HTR-8/SVneo (cell line): ENCODE data around the gene TIPARP.
"Not testable (repeated sequence)": the region's sequence is repeated elsewhere in the genome, so short reads cannot be mapped to it uniquely, and the experiment has no call there.

ENCODE experiments used
- DNase-seq: peaks from one replicate; pipeline ENCODE4 v3.0.0; 2011; ENCODE audit warnings: low spot score, mixed read lengths; ENCODE audit not compliant: insufficient read length
- FAIRE-seq: peaks from 2 replicates; lab custom pipeline; 2011; peaks lifted over from hg19 to GRCh38; lab: Jason Lieb, UNC

The TIPARP gene

GRCh38 chr3:156704370-156705036, 30.1 kb downstream of the TIPARP start:
- no peak for FAIRE-seq
- no peak for DNase-seq

DNA sequence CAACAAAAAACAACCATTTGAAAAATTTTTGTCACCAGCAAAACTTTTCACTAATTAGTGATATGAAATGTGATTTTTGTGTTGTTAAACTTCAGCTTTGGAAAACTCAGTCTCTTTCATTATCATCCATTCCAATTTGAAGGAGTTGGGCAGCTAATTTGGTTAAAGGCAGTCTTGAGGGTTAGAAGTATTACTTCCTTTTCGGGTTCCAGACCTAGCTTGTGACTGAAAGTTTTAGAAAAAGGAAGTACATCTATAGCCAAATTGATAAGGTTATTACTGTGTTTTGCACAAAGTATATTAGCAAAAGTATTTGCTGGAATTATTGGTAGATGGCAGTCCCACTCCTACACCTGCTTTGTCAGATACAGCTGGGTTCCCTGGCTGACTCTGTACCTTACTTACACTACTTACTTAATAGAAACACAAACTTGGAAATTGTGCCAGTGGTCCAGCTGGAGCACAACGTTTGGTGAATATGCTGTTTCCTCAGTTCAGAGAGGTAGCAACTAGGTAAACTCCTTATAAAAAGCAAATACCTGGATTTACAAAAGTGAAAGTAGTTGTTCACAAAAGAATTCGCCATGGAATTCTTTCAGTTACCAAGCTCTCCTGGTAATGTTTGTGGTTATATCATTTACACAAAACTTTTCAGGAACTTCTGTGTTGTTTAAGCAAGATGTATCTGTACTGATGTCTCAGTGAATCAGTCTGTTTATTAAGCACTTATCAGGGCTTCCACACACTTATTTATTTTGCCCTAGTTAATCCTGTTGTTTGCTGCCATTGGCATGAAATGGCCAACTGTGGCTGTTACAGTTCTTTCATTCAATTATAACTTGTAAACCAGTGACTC, 31.6 kb downstream of the TIPARP start:
- FAIRE-seq (no peak), DNase-seq (no peak)

GRCh38 chr3:156707588-156707987, 33.2 kb downstream of the TIPARP start:
- DNase-seq (no peak), FAIRE-seq (no peak)

DNA sequence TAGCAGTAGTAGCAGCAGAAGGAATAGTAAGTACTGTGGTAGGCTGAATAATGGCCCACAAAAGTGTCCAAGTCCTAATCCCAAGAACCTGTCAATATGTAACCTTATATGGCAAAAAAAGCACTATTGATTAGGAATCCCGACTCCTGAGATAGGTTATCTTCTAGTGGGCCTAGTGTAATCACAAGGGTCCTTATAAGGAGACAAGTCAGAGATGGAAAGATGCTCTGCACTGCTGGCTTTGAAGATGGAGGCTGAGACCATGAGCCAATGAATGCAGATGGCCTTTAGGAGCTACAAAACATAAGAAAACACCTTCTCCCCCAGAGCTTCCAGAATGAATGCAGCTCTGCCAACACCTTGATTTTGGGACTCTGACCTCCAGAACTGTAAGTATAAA, 36.0 kb downstream of the TIPARP start:
- DNase-seq (no peak), FAIRE-seq (no peak)

GRCh38 chr3:156711113-156711512, 36.7 kb downstream of the TIPARP start:
- no peak for DNase-seq
- no peak for FAIRE-seq

GRCh38 chr3:156711944-156712343, 37.6 kb downstream of the TIPARP start:
- peak; percentile 71 for FAIRE-seq
- DNase-seq: not testable (repeated sequence)

DNA sequence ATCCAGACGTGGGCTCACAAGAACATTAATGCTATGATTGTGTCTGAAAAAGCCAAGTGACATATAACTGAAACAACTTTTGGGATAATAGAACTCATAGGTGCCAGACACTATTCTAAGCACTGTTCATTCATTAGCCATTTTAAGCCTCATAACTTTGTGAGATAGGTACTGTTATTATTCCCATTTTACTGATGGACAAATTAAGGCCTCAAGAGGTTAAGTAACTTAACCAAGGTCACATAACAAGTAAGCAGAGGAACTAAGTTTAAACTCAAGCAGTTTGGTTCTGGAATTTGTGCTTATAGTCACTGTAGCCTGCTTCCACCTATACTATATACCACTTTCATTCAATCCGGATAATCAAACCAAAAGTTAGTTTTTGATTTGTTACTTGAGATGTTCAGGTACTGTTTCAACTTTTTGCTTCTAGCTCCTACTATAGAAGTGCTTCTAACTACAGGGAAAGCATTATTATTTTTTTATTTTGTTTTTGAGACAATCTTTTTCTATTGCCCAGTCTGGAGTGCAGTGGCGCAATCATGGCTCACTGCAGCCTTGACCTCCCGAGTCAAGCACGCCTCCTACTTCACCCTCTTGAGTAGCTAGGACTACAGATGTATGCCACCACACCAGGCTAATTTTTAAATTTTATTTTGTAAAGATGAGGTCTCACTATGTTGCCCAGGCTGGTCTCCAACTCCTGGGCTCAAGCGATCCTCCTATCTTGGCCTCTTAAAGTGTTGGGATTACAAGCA, 41.9 kb downstream of the TIPARP start:
- FAIRE-seq (no peak), DNase-seq (no peak)

DNA sequence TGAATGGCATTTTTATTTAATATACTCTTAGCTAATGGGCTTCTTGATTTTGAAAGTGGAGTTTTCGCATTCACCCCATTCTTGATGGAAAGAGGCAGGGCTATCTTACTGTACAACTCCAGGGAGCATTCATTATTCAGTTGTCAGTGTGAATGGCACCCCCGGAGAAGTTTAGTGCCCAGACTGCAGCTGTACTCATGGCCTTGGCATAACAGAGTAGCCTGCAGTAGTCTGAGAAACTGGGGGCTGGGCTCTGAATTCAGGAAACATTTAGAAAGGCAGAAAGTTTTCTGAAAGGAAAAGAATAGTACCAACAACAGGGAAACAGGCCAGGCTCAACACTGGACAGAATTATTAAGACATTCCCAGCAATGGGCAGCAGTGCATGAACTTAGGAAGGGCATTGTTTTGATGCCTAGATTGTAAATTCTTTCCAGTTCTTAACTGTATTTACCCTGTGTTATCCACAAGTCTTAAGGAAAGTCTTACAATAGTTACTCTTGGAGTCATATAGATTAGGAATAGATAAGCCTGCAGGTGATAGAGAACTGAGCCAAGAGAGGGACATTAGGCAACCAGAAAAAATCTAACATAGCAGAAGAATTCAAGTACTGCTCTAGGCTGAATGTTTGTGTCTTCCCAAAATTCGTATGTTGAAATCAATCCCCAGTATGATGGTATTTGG, 44.4 kb downstream of the TIPARP start:
- DNase-seq: no peak

DNA sequence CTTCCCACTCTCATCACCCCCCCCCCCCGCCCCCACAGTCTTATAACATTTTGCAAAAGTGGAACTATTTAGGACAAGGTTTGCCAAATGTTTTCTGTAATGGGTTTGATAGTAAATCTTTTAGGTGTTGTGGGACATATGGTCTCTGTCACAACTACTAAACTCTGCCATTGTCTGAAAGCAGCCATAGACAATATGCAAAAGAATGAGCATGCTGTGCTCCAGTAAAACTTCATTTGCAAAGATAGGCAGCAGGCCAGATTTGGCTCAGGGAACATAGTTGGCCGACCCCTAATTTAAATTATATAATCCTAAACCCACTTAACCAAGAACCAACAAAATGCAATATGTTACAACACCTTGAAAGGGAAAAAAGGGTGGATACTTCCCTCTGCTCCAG, 46.4 kb downstream of the TIPARP start:
- no peak for FAIRE-seq
- no peak for DNase-seq

More for the DNA sequence above, 44.4 kb downstream of the TIPARP start:
- no peak for FAIRE-seq

DNA sequence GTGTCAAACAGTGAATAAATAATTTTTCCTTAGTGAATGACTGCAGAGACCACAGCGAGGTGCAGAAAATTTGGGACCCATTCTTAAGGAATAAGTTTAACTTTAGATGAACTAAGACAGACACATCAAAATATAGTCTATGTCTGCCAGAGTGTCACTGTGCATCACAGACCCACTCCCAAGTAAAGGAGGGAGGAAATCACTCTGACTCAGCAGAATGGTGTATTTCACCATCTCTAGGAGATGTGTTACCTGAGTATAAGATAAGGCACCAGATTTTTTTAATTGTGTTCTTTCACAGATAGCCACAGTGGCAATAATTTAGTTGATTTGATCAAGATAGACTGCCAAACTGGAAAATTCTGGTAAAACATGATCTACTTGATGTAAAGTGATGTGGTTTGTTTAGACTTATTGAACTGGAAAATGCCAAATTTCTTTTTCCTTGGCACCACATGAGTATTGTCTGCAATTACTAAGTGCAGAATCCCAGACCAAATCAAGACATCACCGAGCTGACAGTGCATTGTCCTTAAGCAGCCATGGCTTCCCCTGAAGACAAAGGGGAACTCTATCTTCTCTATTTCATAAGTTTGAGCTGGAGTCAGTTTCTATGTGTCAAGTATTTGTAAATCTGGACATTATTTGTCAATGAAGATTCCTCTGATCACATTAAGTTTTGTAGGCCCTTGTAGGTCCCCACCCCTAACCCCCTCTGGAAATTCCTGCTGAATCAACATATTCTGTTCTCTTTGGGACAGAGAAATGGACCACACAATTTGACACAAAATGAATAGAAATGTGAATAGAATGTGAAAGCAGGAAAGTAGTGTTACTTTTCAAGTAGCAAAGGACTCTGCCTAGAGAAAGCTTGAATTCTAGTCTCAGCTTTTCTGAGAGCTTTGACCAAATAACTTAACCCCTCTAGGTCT, 47.6 kb downstream of the TIPARP start:
- FAIRE-seq (no peak), DNase-seq (no peak)

DNA sequence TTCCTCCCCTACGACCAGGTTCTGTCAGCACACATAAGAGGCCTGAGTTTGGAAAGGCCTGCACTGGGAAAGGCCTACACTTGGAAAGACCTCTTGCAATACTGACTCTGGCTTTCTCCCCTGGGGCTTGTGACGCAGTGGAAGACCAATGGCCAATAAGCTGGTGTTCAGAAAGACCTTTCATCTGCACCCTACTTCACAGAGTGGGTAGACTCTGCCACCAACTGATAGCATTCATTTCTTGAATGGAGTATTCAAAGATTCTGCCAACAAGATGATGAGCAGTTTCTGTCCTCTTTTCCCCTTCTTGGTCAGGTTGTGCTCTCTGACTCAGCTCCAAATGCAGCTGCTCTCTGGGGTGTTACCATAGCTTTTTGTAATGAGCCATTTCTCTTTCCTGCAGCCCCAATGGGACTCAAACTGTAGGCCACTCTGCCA, 48.8 kb downstream of the TIPARP start:
- DNase-seq: no peak

DNA sequence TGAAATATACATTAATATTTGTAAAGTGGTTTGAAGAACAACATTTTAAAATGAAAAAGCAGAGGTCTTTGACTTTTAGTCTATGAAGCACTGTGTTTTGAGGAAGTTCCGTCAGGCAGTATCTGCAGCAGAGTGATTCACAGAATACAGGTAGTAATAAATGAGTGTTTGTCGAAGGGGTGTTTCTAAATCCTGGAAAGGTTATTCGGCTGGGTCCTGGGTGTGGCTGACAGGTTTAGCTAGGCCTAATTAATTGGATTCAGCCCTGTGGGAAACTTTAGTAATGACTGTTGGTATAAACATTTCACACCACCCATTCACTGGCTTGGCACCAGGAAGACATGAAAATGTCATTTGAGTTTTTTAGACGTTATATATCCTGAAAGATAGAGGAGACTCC, 51.3 kb downstream of the TIPARP start:
- DNase-seq (no peak), FAIRE-seq (no peak)

More for the DNA sequence above, 48.8 kb downstream of the TIPARP start:
- no peak for FAIRE-seq

DNA sequence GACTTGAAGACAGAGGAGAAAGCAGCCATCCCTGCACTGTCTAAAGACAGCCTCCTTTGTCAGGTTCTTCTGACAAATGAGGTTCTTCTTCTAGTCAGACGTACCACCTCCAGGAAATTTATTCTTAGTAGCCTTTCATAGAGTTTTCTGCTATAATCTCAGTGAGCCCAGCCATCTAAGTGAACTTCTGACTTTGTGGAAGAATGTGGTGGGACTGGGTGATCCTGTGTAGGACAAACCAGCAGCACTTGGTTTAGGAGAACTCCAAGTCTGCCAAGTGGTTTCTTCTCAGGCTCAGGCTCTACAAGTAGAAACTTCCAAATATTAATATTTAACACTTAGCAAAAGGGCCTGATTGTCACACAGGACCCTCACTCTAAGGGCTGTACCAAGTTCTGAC, 52.1 kb downstream of the TIPARP start:
- FAIRE-seq (no peak), DNase-seq (no peak)

- FAIRE-seq (no peak), DNase-seq (no peak)
Measured at GRCh38 chr3:156727519-156728205, 53.3 kb downstream of the TIPARP start.

DNA sequence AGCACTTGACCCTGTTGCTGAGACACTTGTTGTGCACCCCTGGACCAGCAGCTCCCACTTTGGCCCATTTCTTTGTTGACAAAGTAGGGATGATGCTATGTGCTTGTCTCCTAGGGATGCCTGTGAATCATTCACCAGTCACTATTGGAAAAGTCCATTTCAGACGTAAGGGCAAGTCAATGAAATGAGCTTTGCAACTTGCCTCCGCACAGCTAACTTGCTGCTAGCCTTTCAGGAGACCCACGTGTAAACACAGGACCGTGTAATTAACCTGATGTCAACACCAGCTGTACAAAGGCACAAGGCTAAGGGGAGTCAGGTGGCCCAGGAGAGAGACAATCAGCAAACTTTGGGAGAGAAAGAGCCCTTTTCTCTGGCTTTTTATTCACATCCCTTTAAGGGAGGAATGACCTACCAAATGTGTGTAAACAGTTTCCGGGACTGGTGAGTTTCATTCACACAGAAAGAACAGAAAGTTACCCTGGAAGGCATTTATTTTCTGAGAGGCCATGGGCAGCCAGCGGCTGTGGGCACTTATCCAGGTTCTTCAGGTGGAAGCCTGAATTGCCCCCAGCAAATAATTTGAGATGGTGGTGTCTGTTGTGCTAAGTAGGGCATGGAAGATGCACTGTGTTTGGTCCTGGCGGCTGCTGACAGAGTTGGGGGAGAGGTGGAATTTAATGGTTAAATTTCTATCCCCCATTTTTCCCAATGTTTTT, 54.0 kb downstream of the TIPARP start:
- DNase-seq (no peak), FAIRE-seq (no peak)

- DNase-seq: no peak
- FAIRE-seq: no peak
Measured at GRCh38 chr3:156729460-156730179, 55.2 kb downstream of the TIPARP start.

- no peak for FAIRE-seq
- no peak for DNase-seq
Measured at GRCh38 chr3:156731813-156732212, 57.4 kb downstream of the TIPARP start.
